ENCODE data around the gene PRDM11. TPM values are rescaled to one million over a fixed set of nuclear protein-coding genes. Genes with fewer than 3 reads are reported as not detected.

The PRDM11 gene
- total RNA-seq, 1 donor from 2014 or later = 32.9 TPM

- Mint-ChIP-seq H3K9me3 (ENCODE audit: low read depth) (no peaks in the 10 kb centered on the region), H3K4me1 (ENCODE audit: low read depth) (peaks cover 43% of the 10 kb centered on the region), H3K36me3 (ENCODE audit: low read depth) (peaks cover 2% of the 10 kb centered on the region), H3K27me3 (ENCODE audit: low read depth) (no peaks in the 10 kb centered on the region), H3K4me3 (ENCODE audit: unreplicated experiment) (no peak overlapping the region), H3K27ac (ENCODE audit: unreplicated experiment) (no peak overlapping the region)
- no peak for TF ChIP-seq CTCF (IDR thresholded peaks at IDR 0.05)
- DNase-seq (ENCODE audit: low spot score) = no peak
Observed at GRCh38 chr11:45180848-45181192, 34.4 kb downstream of the PRDM11 start.

- DNase-seq (ENCODE audit: low spot score) = no peak
- peak; percentile 23 for TF ChIP-seq CTCF (IDR thresholded peaks at IDR 0.05)
- peak overlapping the region; percentile 85 for H3K27ac Mint-ChIP-seq (ENCODE audit: unreplicated experiment)
- peak overlapping the region; percentile 73 for H3K4me3 Mint-ChIP-seq (ENCODE audit: unreplicated experiment)
- peaks cover 46% of the 10 kb centered on the region for H3K4me1 Mint-ChIP-seq (ENCODE audit: low read depth)
- H3K27me3 Mint-ChIP-seq (ENCODE audit: low read depth) = no peaks in the 10 kb centered on the region
- no peaks in the 10 kb centered on the region for H3K9me3 Mint-ChIP-seq (ENCODE audit: low read depth)
- peaks cover 7% of the 10 kb centered on the region for H3K36me3 Mint-ChIP-seq (ENCODE audit: low read depth)
Observed at GRCh38 chr11:45181193-45181888, 34.9 kb downstream of the PRDM11 start.

- Mint-ChIP-seq H3K27me3 (ENCODE audit: low read depth) (no peaks in the 10 kb centered on the region), H3K27ac (ENCODE audit: unreplicated experiment) (peak overlapping the region; percentile 85), H3K4me1 (ENCODE audit: low read depth) (peaks cover 45% of the 10 kb centered on the region), H3K9me3 (ENCODE audit: low read depth) (no peaks in the 10 kb centered on the region), H3K36me3 (ENCODE audit: low read depth) (peaks cover 9% of the 10 kb centered on the region), H3K4me3 (ENCODE audit: unreplicated experiment) (peak overlapping the region; percentile 73)
- DNase-seq (ENCODE audit: low spot score) = no peak
- TF ChIP-seq CTCF (IDR thresholded peaks at IDR 0.05) = no peak
Observed at GRCh38 chr11:45181889-45182550, 35.6 kb downstream of the PRDM11 start.

- Mint-ChIP-seq H3K9me3 (ENCODE audit: low read depth) (no peaks in the 10 kb centered on the region), H3K4me3 (ENCODE audit: unreplicated experiment) (no peak overlapping the region), H3K36me3 (ENCODE audit: low read depth) (peaks cover 14% of the 10 kb centered on the region), H3K27me3 (ENCODE audit: low read depth) (no peaks in the 10 kb centered on the region), H3K4me1 (ENCODE audit: low read depth) (peaks cover 37% of the 10 kb centered on the region), H3K27ac (ENCODE audit: unreplicated experiment) (no peak overlapping the region)
- peak; percentile 76 for TF ChIP-seq CTCF (IDR thresholded peaks at IDR 0.05)
- no peak for DNase-seq (ENCODE audit: low spot score)
Observed at GRCh38 chr11:45182902-45183301, 36.5 kb downstream of the PRDM11 start.

GRCh38 chr11:45184640-45185039 is 38.2 kb downstream of the PRDM11 start:
- H3K27ac Mint-ChIP-seq (ENCODE audit: unreplicated experiment) = no peak overlapping the region
- H3K27me3 Mint-ChIP-seq (ENCODE audit: low read depth) = no peaks in the 10 kb centered on the region
- H3K4me3 Mint-ChIP-seq (ENCODE audit: unreplicated experiment) = no peak overlapping the region
- no peak for DNase-seq (ENCODE audit: low spot score)
- TF ChIP-seq CTCF (IDR thresholded peaks at IDR 0.05) = no peak
- H3K4me1 Mint-ChIP-seq (ENCODE audit: low read depth) = peaks cover 35% of the 10 kb centered on the region
- peaks cover 23% of the 10 kb centered on the region for H3K36me3 Mint-ChIP-seq (ENCODE audit: low read depth)
- no peaks in the 10 kb centered on the region for H3K9me3 Mint-ChIP-seq (ENCODE audit: low read depth)

All from chondrocyte (in vitro differentiated cells).